GM12891 (cell line): Measurements from ENCODE around the gene LOC101059915.

Source experiments
- POLR2A ChIP-seq: IDR thresholded peaks from 2 replicates; pipeline ENCODE4 v1.6.1; 2011; ENCODE audit warnings: low read depth, low read length, control low read depth
- POLR2AphosphoS5 ChIP-seq: IDR thresholded peaks from 2 replicates; pipeline ENCODE4 v1.6.1; 2011; ENCODE audit warnings: low read depth, low read length, control low read depth

DNA sequence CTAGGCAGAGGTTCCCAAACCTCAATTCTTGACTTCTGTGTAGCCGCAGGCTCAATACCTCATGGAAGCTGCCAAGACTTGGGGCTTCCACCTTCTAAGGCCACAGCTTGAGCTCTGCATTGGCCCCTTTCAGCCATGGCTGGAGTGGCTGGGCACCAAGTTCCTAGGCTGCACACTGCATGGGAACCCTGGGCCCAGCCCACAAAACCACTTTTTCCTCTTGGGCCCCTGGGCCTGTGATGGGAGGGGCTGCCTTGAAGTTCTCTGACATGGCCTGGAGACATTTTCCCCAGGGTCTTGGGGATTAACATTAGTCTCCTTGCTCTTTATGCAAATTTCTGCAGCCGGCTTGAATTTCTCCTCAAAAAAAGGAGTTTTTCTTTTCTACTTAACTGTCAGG, 14.0 kb upstream of the LOC101059915 start:
- TF ChIP-seq POLR2AphosphoS5 = no peak
- TF ChIP-seq POLR2A = no peak
